Endothelial cell (in vitro differentiated cells): Measurements from ENCODE around the gene SLC16A13. TPM values are rescaled to one million over a fixed set of nuclear protein-coding genes. Genes with fewer than 3 reads are reported as not detected.
"Not testable (repeated sequence)": the region's sequence is repeated elsewhere in the genome, so short reads cannot be mapped to it uniquely, and the experiment has no call there.

Experiments used
- DNase-seq: peaks from one replicate; pipeline ENCODE4 v3.0.0; 2021; ENCODE audit warnings: low spot score
- H3K27ac Mint-ChIP-seq: one replicate; pipeline ENCODE4 v1.8.0; 2021; ENCODE audit warnings: mixed read lengths, inconsistent platforms; ENCODE audit not compliant: unreplicated experiment
- H3K27me3 Mint-ChIP-seq: one replicate; pipeline ENCODE4 v1.8.0; 2021; ENCODE audit warnings: mild to moderate bottlenecking, moderate library complexity, mixed read lengths, inconsistent platforms; ENCODE audit not compliant: unreplicated experiment
- H3K36me3 Mint-ChIP-seq: one replicate; pipeline ENCODE4 v1.8.0; 2021; ENCODE audit warnings: mild to moderate bottlenecking, low read depth, mixed read lengths, inconsistent platforms; ENCODE audit not compliant: unreplicated experiment
- H3K4me1 Mint-ChIP-seq: one replicate; pipeline ENCODE4 v1.8.0; 2021; ENCODE audit warnings: mild to moderate bottlenecking, mixed read lengths, inconsistent platforms; ENCODE audit not compliant: unreplicated experiment
- H3K4me3 Mint-ChIP-seq: one replicate; pipeline ENCODE4 v1.8.0; 2021; ENCODE audit warnings: mild to moderate bottlenecking, mixed read lengths, inconsistent platforms; ENCODE audit not compliant: unreplicated experiment
- H3K9me3 Mint-ChIP-seq: one replicate; pipeline ENCODE4 v1.8.0; 2021; ENCODE audit warnings: mixed read lengths, inconsistent platforms; ENCODE audit not compliant: unreplicated experiment
- CTCF ChIP-seq: fragments of 200-600 bp; sonication (generic); IDR thresholded peaks from one replicate; pipeline ENCODE4 v1.5.0; 2021; ENCODE audit warnings: antibody characterized with exemption; ENCODE audit not compliant: unreplicated experiment
- total RNA-seq: library from RNA; stranded (reverse); fragmentation: NEBNext Ultra II Directional; extraction: Animal tissue kit (Norgen Biotek cat#: 25700); gene quantifications from one replicate; pipeline ENCODE4 v1.2.1, GENCODE V29; 2021; ENCODE audit not compliant: unreplicated experiment

SLC16A13 gene
- total RNA-seq, 1 donor from 2014 or later: 25.8 TPM

DNA sequence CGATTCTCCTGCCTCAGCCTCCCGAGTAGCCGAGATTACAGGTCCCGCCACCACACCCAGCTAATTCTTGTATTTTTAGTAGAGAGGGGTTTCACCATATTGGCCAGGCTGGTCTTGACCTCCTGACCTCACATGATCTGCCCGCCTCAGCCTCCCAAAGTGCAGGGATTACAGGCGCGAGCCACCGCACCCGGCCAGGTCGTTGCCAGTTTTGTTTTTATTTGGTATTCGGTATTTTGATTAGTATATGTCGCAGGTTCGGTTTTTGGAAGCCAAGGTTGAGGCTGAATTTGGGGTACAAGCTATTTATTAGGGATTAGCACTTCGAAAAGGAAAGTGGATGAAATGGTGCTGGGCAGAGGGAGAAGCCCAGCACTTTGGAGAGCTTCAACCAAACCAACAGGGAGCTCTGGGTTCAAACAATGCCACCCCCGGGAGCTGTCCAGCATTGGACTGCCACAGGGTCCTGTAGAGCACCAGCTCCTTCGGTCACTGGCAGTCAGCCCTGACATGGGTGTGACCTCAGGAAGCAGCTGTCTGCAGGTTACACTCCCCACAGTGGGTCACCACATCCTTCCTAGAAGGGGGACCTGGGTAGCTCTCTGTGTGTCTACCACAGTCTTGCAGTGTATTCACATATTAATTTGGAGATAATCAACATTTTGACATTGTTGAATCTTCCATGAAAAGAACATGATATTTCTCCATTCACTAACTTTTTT is 45.7 kb downstream of the SLC16A13 start:
- DNase-seq: no peak
- Mint-ChIP-seq H3K27me3 (peaks cover 4% of the 10 kb centered on the region), H3K4me1 (peaks cover 51% of the 10 kb centered on the region), H3K9me3 (no peaks in the 10 kb centered on the region), H3K27ac (no peak overlapping the region), H3K4me3 (no peak overlapping the region), H3K36me3 (peaks cover 21% of the 10 kb centered on the region)
- no peak for TF ChIP-seq CTCF

DNA sequence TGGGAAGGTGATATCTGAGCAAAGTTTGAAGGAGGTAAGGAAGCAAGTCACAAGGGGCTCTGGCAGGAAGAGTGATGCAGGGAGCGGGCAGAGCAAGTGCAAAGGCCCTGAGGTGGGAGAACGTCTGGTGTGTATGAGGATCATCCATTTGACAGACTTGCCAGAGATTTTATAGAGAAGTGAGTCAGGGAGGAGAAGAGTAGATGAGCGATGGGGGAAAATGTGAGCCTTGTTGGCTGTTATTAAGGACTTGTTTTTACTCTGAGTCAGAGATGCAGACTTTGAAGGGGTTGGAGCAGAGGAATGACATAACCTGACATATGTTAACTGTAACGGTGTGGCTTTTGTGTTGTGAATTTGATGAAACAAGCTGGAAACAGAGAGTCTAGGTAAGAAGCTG is 47.8 kb downstream of the SLC16A13 start:
- H3K27ac Mint-ChIP-seq: no peak overlapping the region
- H3K36me3 Mint-ChIP-seq: peaks cover 8% of the 10 kb centered on the region
- no peak for TF ChIP-seq CTCF
- DNase-seq: no peak
- H3K27me3 Mint-ChIP-seq: peaks cover 5% of the 10 kb centered on the region
- peaks cover 54% of the 10 kb centered on the region for H3K4me1 Mint-ChIP-seq
- no peak overlapping the region for H3K4me3 Mint-ChIP-seq
- no peaks in the 10 kb centered on the region for H3K9me3 Mint-ChIP-seq

DNA sequence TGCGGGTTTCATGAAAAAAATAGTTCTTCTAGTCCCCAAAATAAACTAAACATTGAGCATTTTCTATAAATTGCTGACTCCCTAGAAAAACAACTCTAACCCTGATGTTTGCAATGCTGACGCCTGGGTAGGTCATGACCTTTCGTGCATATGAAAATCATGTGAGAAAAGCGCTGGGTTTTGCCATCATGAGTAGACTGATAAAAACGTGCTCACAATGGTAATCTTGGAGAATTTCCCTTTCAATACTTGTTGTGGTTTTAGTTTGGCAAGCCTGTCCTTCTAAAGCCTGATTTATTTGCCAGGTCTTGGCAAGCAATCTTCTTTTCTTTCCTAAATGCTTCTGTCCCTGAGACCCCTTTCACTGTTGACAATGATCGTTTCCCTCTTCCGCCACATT is 48.3 kb downstream of the SLC16A13 start:
- Mint-ChIP-seq H3K9me3 (no peaks in the 10 kb centered on the region), H3K27me3 (peaks cover 9% of the 10 kb centered on the region), H3K4me1 (peaks cover 53% of the 10 kb centered on the region), H3K27ac (no peak overlapping the region), H3K36me3 (peaks cover 3% of the 10 kb centered on the region), H3K4me3 (no peak overlapping the region)
- no peak for TF ChIP-seq CTCF
- no peak for DNase-seq

GRCh38 chr17:7088442-7088841 is 52.6 kb downstream of the SLC16A13 start:
- H3K4me1 Mint-ChIP-seq: peaks cover 31% of the 10 kb centered on the region
- not testable (repeated sequence) for H3K9me3 Mint-ChIP-seq, DNase-seq, H3K36me3 Mint-ChIP-seq, H3K4me3 Mint-ChIP-seq, H3K27ac Mint-ChIP-seq
- H3K27me3 Mint-ChIP-seq: peaks cover 11% of the 10 kb centered on the region

DNA sequence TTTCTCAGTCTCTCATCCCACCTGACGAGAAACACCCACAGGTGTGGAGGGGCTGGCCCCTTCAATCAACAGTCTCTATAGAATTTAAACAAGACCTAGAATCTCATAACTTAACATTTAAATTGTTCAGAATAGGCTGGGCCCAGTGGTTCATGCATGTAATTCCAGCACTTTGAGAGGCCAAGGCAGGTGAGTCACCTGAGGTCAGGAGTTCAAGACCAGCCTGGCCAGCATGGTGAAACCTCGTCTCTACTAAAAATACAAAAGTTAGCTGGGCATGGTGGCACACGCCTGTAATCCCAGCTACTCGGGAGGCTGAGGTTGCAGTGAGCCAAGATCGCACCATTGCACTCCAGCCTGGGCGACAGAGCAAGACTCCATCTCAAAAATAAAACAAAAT is 53.8 kb downstream of the SLC16A13 start:
- not testable (repeated sequence) for H3K36me3 Mint-ChIP-seq

More for the DNA sequence above, 53.8 kb downstream of the SLC16A13 start:
- peaks cover 33% of the 10 kb centered on the region for H3K4me1 Mint-ChIP-seq
- H3K27me3 Mint-ChIP-seq: peaks cover 13% of the 10 kb centered on the region
- H3K27ac Mint-ChIP-seq, H3K4me3 Mint-ChIP-seq, DNase-seq, H3K9me3 Mint-ChIP-seq: not testable (repeated sequence)

Other genes with a start within 250 kb of the SLC16A13 start
- 1.2 TPM for gene TEKT1, start 204.3 kb upstream of the SLC16A13 start, total RNA-seq
- gene ALOX12, start 40.0 kb upstream of the SLC16A13 start, total RNA-seq: not detected
- gene RNASEK, start 23.4 kb upstream of the SLC16A13 start, total RNA-seq: 249 TPM
- gene BCL6B, start 13.0 kb upstream of the SLC16A13 start, total RNA-seq: 271 TPM
- 0.33 TPM for gene SLC16A11, start 8.1 kb downstream of the SLC16A13 start, total RNA-seq
- gene CLEC10A, start 44.2 kb downstream of the SLC16A13 start, total RNA-seq: 30.4 TPM
- gene ASGR2, start 78.8 kb downstream of the SLC16A13 start, total RNA-seq: 0.41 TPM
- 23.9 TPM for gene ASGR1, start 143.4 kb downstream of the SLC16A13 start, total RNA-seq
- 44.3 TPM for gene DLG4, start 183.8 kb downstream of the SLC16A13 start, total RNA-seq
- gene ACADVL, start 183.9 kb downstream of the SLC16A13 start, total RNA-seq: 281 TPM
- 58.2 TPM for gene DVL2, start 198.5 kb downstream of the SLC16A13 start, total RNA-seq
- gene PHF23, start 203.4 kb downstream of the SLC16A13 start, total RNA-seq: 80.9 TPM
- 418 TPM for gene GABARAP, start 206.4 kb downstream of the SLC16A13 start, total RNA-seq
- 148 TPM for gene CTDNEP1, start 215.7 kb downstream of the SLC16A13 start, total RNA-seq
- gene ELP5, start 216.2 kb downstream of the SLC16A13 start, total RNA-seq: 36.9 TPM
- gene CLDN7, start 226.5 kb downstream of the SLC16A13 start, total RNA-seq: 65.7 TPM
- 2.2 TPM for gene SLC2A4, start 245.7 kb downstream of the SLC16A13 start, total RNA-seq